T-cell (primary cell): ENCODE measurements around the gene KIF26A. TPM values are rescaled to one million over a fixed set of nuclear protein-coding genes. Genes with fewer than 3 reads are reported as not detected.

Experiments used
- ATAC-seq, 4 experiments: fragments of 200-7000 bp in 3 of 4; fragments of 150-1000 bp in 1 of 4; cut with Tn5 transposase; replicated peaks in 1 of 4; 1 replicate in 3 of 4; 2 replicates in 1 of 4; pipeline ENCODE4 v1.10.0; 2021; ENCODE audit warnings: moderate library complexity in 3 of 4, mild to moderate bottlenecking in 2 of 4, moderate number of reproducible peaks in 1 of 4
- CTCF ChIA-PET, 2 donors: fragments of 300-600 bp; sonication (Branson Sonifier 250); formaldehyde crosslinking; loops; one replicate each; lab custom pipeline; 2022; ENCODE audit warnings: antibody characterized with exemption in 2 of 2; lab: Charles Lee
- POLR2A ChIA-PET, 2 donors: fragments of 300-600 bp; sonication (Branson Sonifier 250); formaldehyde crosslinking; loops; one replicate each; lab custom pipeline; 2022; ENCODE audit warnings: antibody characterized with exemption in 2 of 2; lab: Charles Lee
- DNase-seq, 35 experiments: peaks; one replicate each; pipeline versions ENCODE4 v3.0.0 to v3.0.0-alpha.2; 2013 to 2023
- H3K27ac ChIP-seq: one replicate; pipeline ENCODE4 v1.5.1; 2013; ENCODE audit warnings: low read length
- H3K27me3 ChIP-seq, 2 experiments: replicated peaks in 1 of 2; 1 replicate in 1 of 2; 2 replicates in 1 of 2; pipeline versions ENCODE4 v1.6.1 to v1.7.0; 2013; ENCODE audit warnings: low read length in 1 of 2, mixed read lengths in 1 of 2; ENCODE audit not compliant: control insufficient read depth in 2 of 2, insufficient read depth in 2 of 2; ENCODE audit errors: extremely low read depth in 1 of 2
- H3K36me3 ChIP-seq, 2 donors: 1 replicate in 1 of 2; 2 replicates in 1 of 2; pipeline versions ENCODE4 v1.6.1 to v1.7.0; 2013; ENCODE audit warnings: low read length in 1 of 2; ENCODE audit not compliant: control insufficient read depth in 2 of 2, insufficient read depth in 1 of 2; ENCODE audit errors: extremely low read depth in 1 of 2
- H3K4me1 ChIP-seq, 2 experiments: 1 replicate in 1 of 2; 2 replicates in 1 of 2; pipeline versions ENCODE4 v1.6.1 to v1.7.0; 2013; ENCODE audit warnings: low read length in 2 of 2, mixed read lengths in 1 of 2; ENCODE audit not compliant: insufficient read depth in 2 of 2, control insufficient read depth in 1 of 2; ENCODE audit errors: extremely low read depth in 1 of 2
- H3K4me3 ChIP-seq, 2 donors: 1 replicate in 1 of 2; 2 replicates in 1 of 2; pipeline versions ENCODE4 v1.5.1 to v1.7.0; 2013; ENCODE audit warnings: mild to moderate bottlenecking in 2 of 2, low read length in 1 of 2, moderate library complexity in 1 of 2; ENCODE audit not compliant: control insufficient read depth in 1 of 2; ENCODE audit errors: extremely low read depth in 1 of 2
- H3K9me3 ChIP-seq: 2 replicates; pipeline ENCODE4 v1.7.0; 2013
- H3K27ac Mint-ChIP-seq, 2 donors: one replicate each; pipeline ENCODE4 v1.8.0; 2020 to 2021; ENCODE audit warnings: mild to moderate bottlenecking in 2 of 2, mixed read lengths in 2 of 2
- H3K27me3 Mint-ChIP-seq, 2 donors: one replicate each; pipeline ENCODE4 v1.8.0; 2021 to 2022; ENCODE audit warnings: mixed read lengths in 2 of 2
- H3K36me3 Mint-ChIP-seq: one replicate; pipeline ENCODE4 v1.8.0; 2021; ENCODE audit warnings: mixed read lengths
- H3K4me1 Mint-ChIP-seq, 3 donors: one replicate each; pipeline ENCODE4 v1.8.0; 2020 to 2022; ENCODE audit warnings: mixed read lengths in 3 of 3, mild to moderate bottlenecking in 1 of 3
- H3K4me3 Mint-ChIP-seq, 3 donors: one replicate each; pipeline ENCODE4 v1.8.0; 2020 to 2022; ENCODE audit warnings: mild to moderate bottlenecking in 3 of 3, mixed read lengths in 3 of 3, moderate library complexity in 3 of 3
- H3K9me3 Mint-ChIP-seq, 3 donors: one replicate each; pipeline ENCODE4 v1.8.0; 2020 to 2022; ENCODE audit warnings: mixed read lengths in 3 of 3
- WGBS: methylation state at CpG from one replicate; pipeline ENCODE4 v1.1.5; 2013; ENCODE audit warnings: missing lambda C conversion rate; ENCODE audit not compliant: insufficient coverage; 5-methylcytosine and 5-hydroxymethylcytosine counted together
- total RNA-seq, 35 experiments: library from RNA in 6 of 35; stranded (reverse) in 6 of 35; fragments of 120-200 nt in 1 of 35; gene quantifications; one replicate each; pipeline versions ENCODE4 v1.2.1 to v1.2.4 and lab custom pipeline; 2013 to 2026

The KIF26A gene
- total RNA-seq, 5 donors from 2014 or later (not counting 1 experiment from before 2014, with no cell fraction given), result 0.07 to 1.6 (median 0.44) TPM

- Histone ChIP-seq H3K9me3 (no peaks in the 10 kb centered on the region), H3K4me3 (no peak overlapping the region), H3K27ac (no peak overlapping the region), H3K36me3 (no peaks in the 10 kb centered on the region), H3K27me3 (peaks cover 0 to 2% of the 10 kb centered on the region in 2 experiments), H3K4me1 (no peaks in the 10 kb centered on the region)
- H3K36me3 Mint-ChIP-seq, result no peaks in the 10 kb centered on the region
- ChIA-PET CTCF (no interaction called here), POLR2A (no interaction called here)
- H3K4me3 Mint-ChIP-seq, result no peak overlapping the region
- DNase-seq (no peak), ATAC-seq (no peak)
- H3K27ac Mint-ChIP-seq, result no peak overlapping the region
- no peaks in the 10 kb centered on the region for H3K9me3 Mint-ChIP-seq
- no peaks in the 10 kb centered on the region for H3K27me3 Mint-ChIP-seq
- no peaks in the 10 kb centered on the region for H3K4me1 Mint-ChIP-seq
- 81% methylated on average over 19 of the region's 23 CpGs for WGBS
These were observed 23.4 kb downstream of the KIF26A start for GRCh38 chr14:104161602-104162367.

- H3K27me3 Mint-ChIP-seq, result no peaks in the 10 kb centered on the region
- WGBS, result no CpG with 5 or more reads among the region's 9 CpGs
- no peak overlapping the region for H3K4me3 Mint-ChIP-seq
- Histone ChIP-seq H3K4me1 (no peaks in the 10 kb centered on the region), H3K27me3 (peaks cover 0 to 2% of the 10 kb centered on the region in 2 experiments), H3K27ac (no peak overlapping the region), H3K9me3 (no peaks in the 10 kb centered on the region), H3K4me3 (no peak overlapping the region), H3K36me3 (no peaks in the 10 kb centered on the region)
- no peak overlapping the region for H3K27ac Mint-ChIP-seq
- no peaks in the 10 kb centered on the region for H3K9me3 Mint-ChIP-seq
- no peak for DNase-seq
- no peaks in the 10 kb centered on the region for H3K36me3 Mint-ChIP-seq
- no peak for ATAC-seq
- POLR2A ChIA-PET, result no interaction called here
- H3K4me1 Mint-ChIP-seq, result no peaks in the 10 kb centered on the region
- CTCF ChIA-PET, result no interaction called here
These were observed 24.1 kb downstream of the KIF26A start for GRCh38 chr14:104162495-104162894.

GRCh38 chr14:104163541-104163940, 25.2 kb downstream of the KIF26A start:
- Mint-ChIP-seq H3K27me3 (no peaks in the 10 kb centered on the region), H3K9me3 (no peaks in the 10 kb centered on the region), H3K27ac (no peak overlapping the region), H3K36me3 (no peaks in the 10 kb centered on the region), H3K4me3 (no peak overlapping the region), H3K4me1 (no peaks in the 10 kb centered on the region)
- DNase-seq (no peak), ATAC-seq (no peak)
- H3K4me3 ChIP-seq, result no peak overlapping the region
- no peaks in the 10 kb centered on the region for H3K36me3 ChIP-seq
- ChIA-PET POLR2A (no interaction called here), CTCF (no interaction called here)
- WGBS, result 84% methylated on average over 18 of the region's 21 CpGs
- H3K27me3 ChIP-seq, result peaks cover 0 to 8% of the 10 kb centered on the region in 2 experiments
- no peaks in the 10 kb centered on the region for H3K9me3 ChIP-seq
- no peaks in the 10 kb centered on the region for H3K4me1 ChIP-seq
- no peak overlapping the region for H3K27ac ChIP-seq

GRCh38 chr14:104164041-104164440, 25.7 kb downstream of the KIF26A start:
- Histone ChIP-seq H3K27me3 (peaks cover 0 to 8% of the 10 kb centered on the region in 2 experiments), H3K4me1 (no peaks in the 10 kb centered on the region), H3K9me3 (no peaks in the 10 kb centered on the region), H3K4me3 (no peak overlapping the region), H3K36me3 (no peaks in the 10 kb centered on the region), H3K27ac (no peak overlapping the region)
- H3K27ac Mint-ChIP-seq, result no peak overlapping the region
- ChIA-PET CTCF (no interaction called here), POLR2A (no interaction called here)
- 94% methylated on average over 16 of the region's 23 CpGs for WGBS
- no peaks in the 10 kb centered on the region for H3K4me1 Mint-ChIP-seq
- no peaks in the 10 kb centered on the region for H3K9me3 Mint-ChIP-seq
- H3K36me3 Mint-ChIP-seq, result no peaks in the 10 kb centered on the region
- DNase-seq, result no peak
- ATAC-seq, result no peak
- H3K27me3 Mint-ChIP-seq, result no peaks in the 10 kb centered on the region
- no peak overlapping the region for H3K4me3 Mint-ChIP-seq

GRCh38 chr14:104164512-104164911, 26.1 kb downstream of the KIF26A start:
- no peak overlapping the region for H3K27ac ChIP-seq
- ATAC-seq, result no peak
- no peak overlapping the region for H3K4me3 ChIP-seq
- Mint-ChIP-seq H3K27me3 (no peaks in the 10 kb centered on the region), H3K4me3 (no peak overlapping the region), H3K4me1 (no peaks in the 10 kb centered on the region), H3K27ac (no peak overlapping the region), H3K9me3 (no peaks in the 10 kb centered on the region), H3K36me3 (no peaks in the 10 kb centered on the region)
- DNase-seq, result no peak
- H3K36me3 ChIP-seq, result no peaks in the 10 kb centered on the region
- CTCF ChIA-PET, result no interaction called here
- H3K4me1 ChIP-seq, result no peaks in the 10 kb centered on the region
- no peaks in the 10 kb centered on the region for H3K9me3 ChIP-seq
- H3K27me3 ChIP-seq, result peaks cover 0 to 8% of the 10 kb centered on the region in 2 experiments
- 85% methylated on average over 8 of the region's 9 CpGs for WGBS
- POLR2A ChIA-PET, result no interaction called here

GRCh38 chr14:104166698-104167097, 28.3 kb downstream of the KIF26A start:
- no peak for DNase-seq
- ChIA-PET CTCF (no interaction called here), POLR2A (no interaction called here)
- H3K9me3 ChIP-seq, result no peaks in the 10 kb centered on the region
- Mint-ChIP-seq H3K9me3 (no peaks in the 10 kb centered on the region), H3K36me3 (no peaks in the 10 kb centered on the region), H3K4me1 (no peaks in the 10 kb centered on the region), H3K4me3 (no peak overlapping the region), H3K27me3 (no peaks in the 10 kb centered on the region), H3K27ac (no peak overlapping the region)
- ATAC-seq, result no peak
- H3K27me3 ChIP-seq, result peaks cover 0 to 9% of the 10 kb centered on the region in 2 experiments
- no peak overlapping the region for H3K27ac ChIP-seq
- no peaks in the 10 kb centered on the region for H3K4me1 ChIP-seq
- H3K4me3 ChIP-seq, result no peak overlapping the region
- H3K36me3 ChIP-seq, result no peaks in the 10 kb centered on the region
- WGBS, result 92% methylated on average over 5 of the region's 18 CpGs
